Measurements from ENCODE around the gene CIRBP.

CIRBP gene

GRCh38 chr19:1257475-1258162 lies 11.5 kb upstream of the CIRBP start:
- DNase-seq: no peak

- no peak for DNase-seq
Observed at GRCh38 chr19:1258163-1258492, 11.0 kb upstream of the CIRBP start.

GRCh38 chr19:1258707-1259205 lies 10.4 kb upstream of the CIRBP start:
- DNase-seq: peak in 1 of 2 donors; percentile 44

- peak; percentile 44 to 78 for DNase-seq
Observed at GRCh38 chr19:1259206-1259875, 9.8 kb upstream of the CIRBP start.

- DNase-seq: no peak
Observed at GRCh38 chr19:1259876-1260748, 9.0 kb upstream of the CIRBP start.

- peak; percentile 77 to 83 for DNase-seq
Observed at GRCh38 chr19:1260749-1261537, 8.2 kb upstream of the CIRBP start.

- no peak for DNase-seq
Observed at GRCh38 chr19:1261538-1261797, 7.7 kb upstream of the CIRBP start.

- DNase-seq: no peak
Observed at GRCh38 chr19:1261798-1262622, 7.1 kb upstream of the CIRBP start.

- no peak for DNase-seq
Observed at GRCh38 chr19:1262623-1263123, 6.5 kb upstream of the CIRBP start.

GRCh38 chr19:1263188-1263587 lies 5.9 kb upstream of the CIRBP start:
- no peak for DNase-seq

- no peak for DNase-seq
Observed at GRCh38 chr19:1264801-1265614, 4.1 kb upstream of the CIRBP start.

GRCh38 chr19:1265615-1266128 lies 3.5 kb upstream of the CIRBP start:
- DNase-seq: peak; percentile 55 to 84

- DNase-seq: peak; percentile 33 to 86
Observed at GRCh38 chr19:1266129-1266915, 2.8 kb upstream of the CIRBP start.

GRCh38 chr19:1266916-1267476 lies 2.1 kb upstream of the CIRBP start:
- DNase-seq: peak in 1 of 2 donors; percentile 82

GRCh38 chr19:1267477-1268225 lies 1.5 kb upstream of the CIRBP start:
- no peak for DNase-seq

GRCh38 chr19:1268226-1269064 lies 687 bp upstream of the CIRBP start:
- no peak for DNase-seq

- peak; percentile 37 to 83 for DNase-seq
Observed at GRCh38 chr19:1269478-1270212, 513 bp downstream of the CIRBP start.

Data from bone marrow (tissue), 2 donors.